Measurements from ENCODE around the gene DIAPH2.

The DIAPH2 gene

DNA sequence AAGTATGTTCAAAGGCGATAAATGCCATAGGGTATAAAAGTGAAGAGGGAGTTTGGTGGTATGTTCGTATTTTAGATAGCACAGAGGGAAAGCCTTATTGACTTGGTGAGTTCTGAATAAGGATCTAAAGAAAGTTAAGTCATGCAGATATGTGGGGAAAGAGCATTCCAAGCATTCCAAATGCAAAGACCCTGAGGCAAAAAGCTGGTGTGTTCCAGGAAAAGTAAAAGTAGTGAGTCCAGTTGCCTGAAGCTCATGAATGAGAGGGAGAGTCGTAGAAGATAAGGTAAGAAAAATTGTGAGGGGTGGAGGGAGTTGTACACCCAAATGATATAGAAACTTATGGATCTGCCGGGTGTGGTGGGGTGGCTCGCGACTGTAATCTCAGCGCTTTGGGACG, 625.7 kb downstream of the DIAPH2 start:
- Mint-ChIP-seq H3K4me1 (ENCODE audit: low read depth) (no peaks in the 10 kb centered on the region), H3K27me3 (no peaks in the 10 kb centered on the region), H3K9me3 (ENCODE audit: low read depth) (no peaks in the 10 kb centered on the region), H3K27ac (no peak overlapping the region), H3K4me3 (no peak overlapping the region), H3K36me3 (no peaks in the 10 kb centered on the region)

DNA sequence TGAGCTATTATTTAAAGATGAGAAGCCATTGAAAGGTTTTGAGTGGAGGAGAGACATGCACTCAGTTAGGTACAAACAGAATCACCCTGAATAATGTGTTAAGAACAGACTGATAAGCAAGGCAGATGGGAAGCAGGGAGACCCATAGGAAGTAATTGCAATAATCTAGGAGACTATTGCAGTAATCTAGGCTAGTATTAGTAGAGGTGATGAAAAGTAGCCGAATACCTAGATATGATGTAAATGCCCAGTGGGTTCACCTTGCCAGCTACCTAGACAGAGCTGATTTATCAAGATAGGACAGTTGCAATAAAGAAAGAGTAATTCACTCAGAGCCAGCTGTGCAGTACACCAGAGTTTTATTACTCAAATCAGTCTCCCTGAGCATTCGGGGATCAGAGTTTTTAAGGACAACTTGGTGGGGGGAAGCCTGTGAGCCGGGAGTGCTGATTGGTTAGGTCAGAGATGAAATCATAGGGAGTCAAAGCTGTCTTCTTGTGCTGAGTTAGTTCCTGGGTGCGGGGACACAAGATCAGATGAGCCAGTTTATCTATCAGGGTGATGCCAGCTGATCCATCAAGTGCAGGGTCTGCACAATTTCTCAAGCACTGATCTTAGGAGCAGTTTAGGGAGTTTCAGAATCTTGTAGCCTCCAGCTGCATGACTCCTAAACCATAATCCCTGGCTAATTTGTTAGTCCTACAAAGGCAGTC, 626.6 kb downstream of the DIAPH2 start:
- no peaks in the 10 kb centered on the region for H3K27me3 Mint-ChIP-seq
- no peak overlapping the region for H3K4me3 Mint-ChIP-seq
- no peaks in the 10 kb centered on the region for H3K36me3 Mint-ChIP-seq
- H3K27ac Mint-ChIP-seq, result no peak overlapping the region
- H3K4me1 Mint-ChIP-seq (ENCODE audit: low read depth), result no peaks in the 10 kb centered on the region
- no peaks in the 10 kb centered on the region for H3K9me3 Mint-ChIP-seq (ENCODE audit: low read depth)

DNA sequence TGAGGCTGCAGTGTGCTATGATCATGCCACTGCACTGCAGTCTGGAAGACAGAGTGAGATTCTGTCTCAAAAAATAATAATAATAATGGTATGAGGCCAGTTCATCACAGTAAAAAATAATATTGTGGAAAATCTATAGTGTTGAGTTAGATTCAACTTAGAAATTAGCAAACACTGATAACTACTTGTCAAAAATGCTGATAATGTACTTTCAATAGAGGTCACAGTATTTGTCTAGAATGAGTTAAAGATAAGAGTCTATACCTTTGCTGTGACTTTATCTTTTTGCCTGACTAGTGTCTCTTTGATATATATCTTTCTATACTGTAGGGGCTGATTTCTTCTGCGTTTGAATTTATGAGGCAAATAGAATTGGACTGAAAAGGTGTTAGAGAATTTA, 629.7 kb downstream of the DIAPH2 start:
- H3K36me3 Mint-ChIP-seq, result no peaks in the 10 kb centered on the region
- H3K9me3 Mint-ChIP-seq (ENCODE audit: low read depth), result no peaks in the 10 kb centered on the region
- H3K27me3 Mint-ChIP-seq, result no peaks in the 10 kb centered on the region
- H3K4me1 Mint-ChIP-seq (ENCODE audit: low read depth), result no peaks in the 10 kb centered on the region
- H3K27ac Mint-ChIP-seq, result no peak overlapping the region
- no peak overlapping the region for H3K4me3 Mint-ChIP-seq

DNA sequence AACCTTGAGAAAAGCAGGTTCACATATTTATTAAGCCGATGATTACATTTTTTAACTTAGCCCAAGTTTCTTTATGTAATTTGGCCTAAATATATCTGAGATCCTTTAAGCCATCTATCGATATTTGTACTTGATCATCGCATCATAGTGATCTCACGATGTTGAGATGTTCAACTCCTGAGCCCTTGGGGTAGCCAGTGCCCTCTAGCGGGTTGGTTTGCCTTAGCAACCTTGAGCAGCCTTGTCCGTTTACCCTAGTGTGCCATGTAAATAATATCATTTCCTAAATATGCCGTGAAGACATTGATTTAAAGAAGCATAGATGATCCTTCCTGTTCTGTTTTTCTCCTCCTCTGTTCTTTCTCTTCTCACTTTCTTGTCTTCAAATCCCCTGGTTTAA, 631.3 kb downstream of the DIAPH2 start:
- H3K4me1 Mint-ChIP-seq (ENCODE audit: low read depth), result no peaks in the 10 kb centered on the region
- H3K4me3 Mint-ChIP-seq, result no peak overlapping the region
- no peak overlapping the region for H3K27ac Mint-ChIP-seq
- no peaks in the 10 kb centered on the region for H3K9me3 Mint-ChIP-seq (ENCODE audit: low read depth)
- no peaks in the 10 kb centered on the region for H3K27me3 Mint-ChIP-seq
- H3K36me3 Mint-ChIP-seq, result no peaks in the 10 kb centered on the region

DNA sequence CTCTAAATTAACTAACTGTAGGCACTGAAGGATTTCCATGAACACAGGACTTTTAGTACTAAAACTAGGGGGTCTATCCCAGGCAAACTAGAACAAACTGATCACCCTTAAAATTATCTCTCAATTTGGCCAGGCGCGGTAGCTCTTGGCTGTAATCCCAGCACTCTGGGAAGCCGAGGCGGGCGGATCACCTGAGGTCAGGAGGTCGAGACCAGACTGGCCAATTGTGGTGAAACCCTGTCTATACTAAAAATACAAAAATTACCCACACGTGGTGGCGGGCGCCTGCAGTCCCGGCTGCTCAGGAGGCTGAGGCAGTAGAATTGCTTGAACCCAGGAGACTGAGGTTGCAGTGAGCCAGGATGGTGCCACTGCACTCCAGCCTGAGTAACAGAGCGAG, 635.7 kb downstream of the DIAPH2 start:
- Mint-ChIP-seq H3K9me3 (ENCODE audit: low read depth) (no peaks in the 10 kb centered on the region), H3K4me3 (no peak overlapping the region), H3K27me3 (no peaks in the 10 kb centered on the region), H3K36me3 (no peaks in the 10 kb centered on the region), H3K4me1 (ENCODE audit: low read depth) (no peaks in the 10 kb centered on the region), H3K27ac (no peak overlapping the region)

DNA sequence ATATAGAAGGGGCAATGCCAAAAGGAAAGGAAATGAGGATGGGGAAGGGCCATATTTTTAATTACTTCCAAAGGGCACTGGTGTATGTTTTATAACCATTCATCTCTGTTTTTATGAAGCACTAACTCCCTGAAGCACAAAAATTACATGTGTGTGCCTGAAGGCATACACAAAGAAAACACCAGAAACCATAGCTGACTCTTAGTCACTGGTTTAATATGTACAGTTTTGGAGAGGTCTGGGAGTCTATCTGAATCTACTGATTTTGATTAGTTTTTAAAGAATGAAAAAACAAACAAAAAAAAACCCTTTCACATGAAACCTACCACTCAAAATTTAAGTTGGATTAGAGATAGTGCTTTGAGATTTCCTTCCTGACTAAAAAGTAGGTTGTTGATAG, 637.8 kb downstream of the DIAPH2 start:
- Mint-ChIP-seq H3K4me3 (no peak overlapping the region), H3K4me1 (ENCODE audit: low read depth) (no peaks in the 10 kb centered on the region), H3K27me3 (no peaks in the 10 kb centered on the region), H3K9me3 (ENCODE audit: low read depth) (no peaks in the 10 kb centered on the region), H3K27ac (no peak overlapping the region), H3K36me3 (peaks cover 2% of the 10 kb centered on the region)

DNA sequence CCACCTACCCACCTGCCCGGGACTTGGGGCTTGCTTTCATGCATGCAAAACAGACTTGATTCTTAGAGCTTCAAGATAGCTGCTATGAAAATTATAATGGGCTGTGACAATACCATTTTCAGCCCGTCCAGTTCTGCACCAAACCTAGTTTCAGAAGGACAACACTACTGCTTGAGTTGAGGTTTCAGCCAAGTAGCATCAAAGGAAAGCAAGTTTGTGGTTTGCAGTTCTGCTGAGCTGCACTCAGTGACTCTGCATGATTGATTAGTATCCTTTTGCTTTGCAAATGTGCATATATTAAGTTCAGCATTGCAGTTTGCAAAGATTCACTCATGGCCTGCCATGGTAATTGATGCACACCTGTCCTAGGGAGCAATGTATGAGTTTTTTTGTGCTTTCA, 641.8 kb downstream of the DIAPH2 start:
- Mint-ChIP-seq H3K27ac (no peak overlapping the region), H3K9me3 (ENCODE audit: low read depth) (no peaks in the 10 kb centered on the region), H3K4me3 (no peak overlapping the region), H3K4me1 (ENCODE audit: low read depth) (no peaks in the 10 kb centered on the region), H3K36me3 (peaks cover 2% of the 10 kb centered on the region), H3K27me3 (no peaks in the 10 kb centered on the region)

DNA sequence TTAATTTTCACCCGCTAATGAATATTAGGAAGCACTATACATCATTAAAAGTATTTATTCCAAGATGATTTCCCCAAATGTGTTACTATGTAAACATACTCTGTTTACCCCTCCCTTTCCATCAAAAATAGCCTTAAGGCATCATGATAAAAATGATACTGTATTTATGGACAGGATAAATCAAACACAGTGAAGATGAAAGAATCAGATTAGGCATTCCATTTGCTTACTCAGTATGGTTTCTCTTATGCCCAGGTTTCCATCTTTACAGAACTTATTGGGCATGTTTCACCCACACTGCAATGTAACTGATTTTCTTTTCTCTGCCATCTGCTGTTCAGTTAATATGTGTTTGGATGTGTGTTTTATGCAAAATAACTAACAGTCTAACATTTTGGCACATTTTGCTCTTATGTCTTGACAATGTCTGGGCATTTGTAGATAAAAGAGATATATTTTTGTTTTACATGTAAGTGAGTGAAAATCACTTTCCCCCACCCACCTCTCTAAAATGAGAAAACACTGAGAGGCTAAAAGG, 644.3 kb downstream of the DIAPH2 start:
- Mint-ChIP-seq H3K9me3 (ENCODE audit: low read depth) (no peaks in the 10 kb centered on the region), H3K36me3 (peaks cover 2% of the 10 kb centered on the region), H3K4me3 (no peak overlapping the region), H3K27me3 (no peaks in the 10 kb centered on the region), H3K27ac (no peak overlapping the region), H3K4me1 (ENCODE audit: low read depth) (no peaks in the 10 kb centered on the region)

DNA sequence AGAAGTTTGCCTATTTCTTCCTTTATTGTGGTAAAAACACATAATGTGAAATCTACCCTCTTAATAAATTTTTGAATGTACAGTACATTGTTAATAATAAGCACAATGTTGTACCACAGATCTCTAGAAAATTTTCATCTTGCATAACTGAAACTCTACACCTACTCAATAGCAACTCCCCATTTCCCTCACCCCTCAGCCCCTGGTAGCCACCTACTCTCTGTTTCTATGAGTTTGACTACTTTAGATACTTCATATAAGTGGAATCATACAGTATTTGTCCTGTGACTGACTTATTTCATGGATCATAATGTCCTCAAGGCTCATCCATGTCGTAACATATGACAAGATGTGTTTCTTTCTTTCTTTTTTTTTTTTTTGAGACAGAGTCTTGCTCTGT, 645.5 kb downstream of the DIAPH2 start:
- Mint-ChIP-seq H3K4me1 (ENCODE audit: low read depth) (no peaks in the 10 kb centered on the region), H3K36me3 (peaks cover 2% of the 10 kb centered on the region), H3K4me3 (no peak overlapping the region), H3K27ac (no peak overlapping the region), H3K27me3 (no peaks in the 10 kb centered on the region), H3K9me3 (ENCODE audit: low read depth) (no peaks in the 10 kb centered on the region)

DNA sequence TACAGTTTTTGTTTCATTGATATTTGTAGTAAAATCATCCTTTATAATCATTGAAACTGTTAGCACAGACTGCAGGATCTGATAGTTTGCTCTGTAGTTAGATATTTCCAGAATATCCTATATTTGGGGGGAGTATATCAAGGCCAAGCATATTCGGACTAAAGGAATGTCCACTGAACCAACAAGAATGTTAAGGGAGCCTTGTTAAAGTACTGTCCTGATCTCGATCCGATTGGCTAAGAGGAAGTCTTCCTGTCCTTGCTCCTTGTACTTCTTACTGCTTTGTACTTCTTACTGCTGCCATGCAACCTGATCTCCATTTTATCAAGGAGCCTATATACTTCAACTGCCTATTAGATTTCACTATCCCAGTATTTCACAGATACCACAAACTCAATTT, 648.3 kb downstream of the DIAPH2 start:
- peaks cover 3% of the 10 kb centered on the region for H3K36me3 Mint-ChIP-seq
- H3K27me3 Mint-ChIP-seq, result no peaks in the 10 kb centered on the region
- no peaks in the 10 kb centered on the region for H3K4me1 Mint-ChIP-seq (ENCODE audit: low read depth)
- no peak overlapping the region for H3K27ac Mint-ChIP-seq
- H3K9me3 Mint-ChIP-seq (ENCODE audit: low read depth), result no peaks in the 10 kb centered on the region
- H3K4me3 Mint-ChIP-seq, result no peak overlapping the region

DNA sequence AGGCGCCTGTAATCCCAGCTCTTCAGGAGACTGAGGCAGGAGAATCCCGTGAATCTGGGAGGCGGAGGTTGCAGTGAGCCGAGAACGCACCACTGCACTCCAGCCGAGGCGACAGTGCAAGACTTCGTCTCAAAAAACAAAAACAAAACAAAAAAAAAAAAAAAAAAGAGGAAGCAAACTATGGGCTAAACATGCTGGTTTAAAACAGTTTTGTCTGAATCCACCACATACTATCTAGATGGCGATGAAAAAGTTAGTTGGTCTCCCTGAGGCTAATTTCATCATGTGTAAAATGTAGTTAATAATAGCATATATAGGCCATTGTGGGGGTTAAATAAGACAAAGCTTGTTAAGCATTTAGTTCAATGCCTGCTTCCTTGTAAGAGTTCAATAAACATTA, 650.2 kb downstream of the DIAPH2 start:
- H3K27ac Mint-ChIP-seq, result no peak overlapping the region
- H3K4me1 Mint-ChIP-seq (ENCODE audit: low read depth), result no peaks in the 10 kb centered on the region
- no peaks in the 10 kb centered on the region for H3K27me3 Mint-ChIP-seq
- H3K36me3 Mint-ChIP-seq, result peaks cover 3% of the 10 kb centered on the region
- H3K9me3 Mint-ChIP-seq (ENCODE audit: low read depth), result no peaks in the 10 kb centered on the region
- H3K4me3 Mint-ChIP-seq, result no peak overlapping the region

DNA sequence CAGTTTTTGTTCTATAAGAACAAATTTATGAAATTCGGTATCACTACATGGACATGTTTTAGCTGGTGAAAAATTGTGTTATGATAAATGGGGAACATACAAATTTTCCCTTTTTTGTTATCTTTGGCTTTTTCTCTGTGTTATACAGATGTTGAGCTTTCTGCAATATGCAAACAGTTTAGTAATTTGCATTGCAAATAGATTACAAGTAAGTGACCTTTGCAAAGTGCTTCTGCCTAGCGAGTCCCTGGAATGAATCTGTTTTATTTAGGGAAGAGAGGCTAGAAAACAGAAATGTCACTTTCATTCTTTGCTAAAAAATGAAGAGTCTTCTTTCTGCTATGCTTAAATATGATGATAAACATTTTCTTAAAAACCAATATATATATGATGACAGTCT, 660.1 kb downstream of the DIAPH2 start:
- H3K27me3 Mint-ChIP-seq, result no peaks in the 10 kb centered on the region
- no peaks in the 10 kb centered on the region for H3K9me3 Mint-ChIP-seq (ENCODE audit: low read depth)
- no peak overlapping the region for H3K4me3 Mint-ChIP-seq
- no peaks in the 10 kb centered on the region for H3K4me1 Mint-ChIP-seq (ENCODE audit: low read depth)
- peaks cover 2% of the 10 kb centered on the region for H3K36me3 Mint-ChIP-seq
- no peak overlapping the region for H3K27ac Mint-ChIP-seq

DNA sequence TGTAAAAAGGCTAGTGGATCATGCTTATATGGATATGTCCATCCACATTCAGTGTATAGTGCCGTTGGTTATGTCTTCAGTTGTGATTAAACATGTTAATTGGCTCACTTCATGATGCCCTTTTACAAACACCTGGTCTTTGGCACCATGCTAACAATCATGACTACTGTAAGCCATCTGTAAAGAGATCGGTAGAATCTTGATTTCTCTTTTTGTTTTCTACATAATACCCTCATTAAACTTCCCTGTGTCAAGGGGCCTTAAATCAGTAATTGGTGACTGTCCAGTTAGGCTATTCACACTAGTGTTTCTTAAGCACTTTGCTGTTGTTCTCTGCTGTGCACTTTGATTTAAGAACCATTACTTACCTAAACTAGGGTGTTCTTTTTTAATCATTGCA, 674.3 kb downstream of the DIAPH2 start:
- Mint-ChIP-seq H3K9me3 (ENCODE audit: low read depth) (no peaks in the 10 kb centered on the region), H3K27ac (no peak overlapping the region), H3K4me1 (ENCODE audit: low read depth) (no peaks in the 10 kb centered on the region), H3K27me3 (no peaks in the 10 kb centered on the region), H3K36me3 (no peaks in the 10 kb centered on the region), H3K4me3 (no peak overlapping the region)

DNA sequence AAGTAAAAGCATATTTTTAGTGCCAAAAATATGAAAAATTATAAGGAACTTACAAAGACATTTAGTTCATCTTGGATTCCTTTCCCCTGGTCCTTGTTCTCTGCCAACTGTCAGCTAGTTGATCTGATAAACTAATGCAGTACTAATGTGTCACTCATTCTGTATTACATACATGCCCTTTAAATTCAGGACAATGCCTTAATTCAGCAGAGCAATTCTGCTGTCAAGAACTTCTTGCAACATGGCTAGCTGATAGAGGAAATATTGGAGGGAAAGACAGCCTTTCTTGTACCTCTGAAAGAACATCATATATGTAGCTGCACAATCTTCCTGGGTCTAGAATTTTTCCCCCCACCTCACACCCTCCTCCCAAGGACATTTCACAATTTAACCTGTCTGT, 679.2 kb downstream of the DIAPH2 start:
- H3K4me3 Mint-ChIP-seq, result no peak overlapping the region
- no peaks in the 10 kb centered on the region for H3K9me3 Mint-ChIP-seq (ENCODE audit: low read depth)
- no peak overlapping the region for H3K27ac Mint-ChIP-seq
- peaks cover 3% of the 10 kb centered on the region for H3K36me3 Mint-ChIP-seq
- H3K4me1 Mint-ChIP-seq (ENCODE audit: low read depth), result no peaks in the 10 kb centered on the region
- no peaks in the 10 kb centered on the region for H3K27me3 Mint-ChIP-seq

DNA sequence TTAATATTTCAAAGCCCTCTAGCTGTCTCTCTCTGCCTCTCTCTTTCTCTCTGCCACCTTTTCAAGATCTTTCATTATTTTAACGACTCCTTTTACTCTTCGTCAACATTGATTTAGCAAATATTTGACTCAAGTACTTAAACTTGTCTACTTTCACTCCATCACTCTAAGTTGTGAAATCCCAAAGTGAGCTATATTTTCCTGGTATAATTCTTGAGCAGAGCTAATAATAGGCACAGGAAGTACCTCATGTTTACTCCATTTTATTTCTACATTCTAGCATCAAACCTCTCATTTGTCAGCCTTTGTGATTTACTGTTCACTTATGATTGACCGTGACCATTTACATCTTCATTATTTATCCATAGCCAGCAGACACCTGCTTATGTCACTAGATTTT, 681.6 kb downstream of the DIAPH2 start:
- no peaks in the 10 kb centered on the region for H3K4me1 Mint-ChIP-seq (ENCODE audit: low read depth)
- peaks cover 3% of the 10 kb centered on the region for H3K36me3 Mint-ChIP-seq
- no peaks in the 10 kb centered on the region for H3K27me3 Mint-ChIP-seq
- no peak overlapping the region for H3K27ac Mint-ChIP-seq
- no peaks in the 10 kb centered on the region for H3K9me3 Mint-ChIP-seq (ENCODE audit: low read depth)
- no peak overlapping the region for H3K4me3 Mint-ChIP-seq

DNA sequence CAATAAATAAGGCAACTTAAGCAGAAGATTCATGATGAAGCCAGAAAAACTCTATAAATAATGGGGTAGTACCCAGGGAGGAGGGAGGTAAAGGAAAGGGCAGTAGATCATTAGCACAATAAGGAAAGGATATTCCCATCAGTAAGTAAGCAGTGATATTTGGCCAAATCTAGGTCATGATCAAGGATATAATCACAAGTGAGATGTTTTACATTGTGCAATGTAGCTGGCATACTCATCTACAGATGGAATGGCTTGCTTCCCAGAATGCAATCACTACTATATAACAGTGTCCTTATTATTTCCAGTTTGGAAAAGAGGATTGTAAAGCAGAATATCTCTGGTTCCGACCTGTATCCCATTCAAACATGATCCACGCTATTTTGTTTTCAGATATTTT, 682.5 kb downstream of the DIAPH2 start:
- H3K4me3 Mint-ChIP-seq, result no peak overlapping the region
- peaks cover 3% of the 10 kb centered on the region for H3K36me3 Mint-ChIP-seq
- no peak overlapping the region for H3K27ac Mint-ChIP-seq
- H3K9me3 Mint-ChIP-seq (ENCODE audit: low read depth), result no peaks in the 10 kb centered on the region
- H3K27me3 Mint-ChIP-seq, result no peaks in the 10 kb centered on the region
- H3K4me1 Mint-ChIP-seq (ENCODE audit: low read depth), result no peaks in the 10 kb centered on the region
